GM12874 (cell line): ENCODE measurements around the gene PSMD7.

Experiments
- TF ChIP-seq, protein P1 (sequence below): IDR thresholded peaks from 2 replicates; pipeline ENCODE4 v1.5.1; 2011; ENCODE audit warnings: low read depth, mild to moderate bottlenecking, control low read depth, low read length, moderate library complexity; ENCODE audit not compliant: insufficient read depth

Gene PSMD7

DNA sequence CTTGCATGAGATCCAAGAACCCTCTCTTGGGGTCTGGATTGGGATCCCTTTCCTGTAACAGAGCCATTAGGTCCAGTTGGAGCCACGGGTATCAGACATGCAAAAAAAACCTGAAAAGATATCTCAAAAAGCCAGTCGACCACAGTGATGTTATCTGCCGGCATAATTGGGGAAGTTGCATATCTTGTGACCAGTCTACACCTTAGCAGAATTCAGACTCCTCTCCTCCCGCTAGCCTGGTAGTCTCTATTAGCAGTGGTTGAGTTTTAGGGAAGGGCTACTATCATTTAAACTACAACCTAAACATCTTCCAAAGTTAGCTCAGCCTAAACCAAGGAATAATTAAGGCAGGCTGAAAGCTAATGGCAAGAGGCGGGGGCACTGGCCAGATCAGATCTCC is 16.2 kb upstream of the PSMD7 start:
- TF ChIP-seq, protein P1, sequence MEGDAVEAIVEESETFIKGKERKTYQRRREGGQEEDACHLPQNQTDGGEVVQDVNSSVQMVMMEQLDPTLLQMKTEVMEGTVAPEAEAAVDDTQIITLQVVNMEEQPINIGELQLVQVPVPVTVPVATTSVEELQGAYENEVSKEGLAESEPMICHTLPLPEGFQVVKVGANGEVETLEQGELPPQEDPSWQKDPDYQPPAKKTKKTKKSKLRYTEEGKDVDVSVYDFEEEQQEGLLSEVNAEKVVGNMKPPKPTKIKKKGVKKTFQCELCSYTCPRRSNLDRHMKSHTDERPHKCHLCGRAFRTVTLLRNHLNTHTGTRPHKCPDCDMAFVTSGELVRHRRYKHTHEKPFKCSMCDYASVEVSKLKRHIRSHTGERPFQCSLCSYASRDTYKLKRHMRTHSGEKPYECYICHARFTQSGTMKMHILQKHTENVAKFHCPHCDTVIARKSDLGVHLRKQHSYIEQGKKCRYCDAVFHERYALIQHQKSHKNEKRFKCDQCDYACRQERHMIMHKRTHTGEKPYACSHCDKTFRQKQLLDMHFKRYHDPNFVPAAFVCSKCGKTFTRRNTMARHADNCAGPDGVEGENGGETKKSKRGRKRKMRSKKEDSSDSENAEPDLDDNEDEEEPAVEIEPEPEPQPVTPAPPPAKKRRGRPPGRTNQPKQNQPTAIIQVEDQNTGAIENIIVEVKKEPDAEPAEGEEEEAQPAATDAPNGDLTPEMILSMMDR = no peak

DNA sequence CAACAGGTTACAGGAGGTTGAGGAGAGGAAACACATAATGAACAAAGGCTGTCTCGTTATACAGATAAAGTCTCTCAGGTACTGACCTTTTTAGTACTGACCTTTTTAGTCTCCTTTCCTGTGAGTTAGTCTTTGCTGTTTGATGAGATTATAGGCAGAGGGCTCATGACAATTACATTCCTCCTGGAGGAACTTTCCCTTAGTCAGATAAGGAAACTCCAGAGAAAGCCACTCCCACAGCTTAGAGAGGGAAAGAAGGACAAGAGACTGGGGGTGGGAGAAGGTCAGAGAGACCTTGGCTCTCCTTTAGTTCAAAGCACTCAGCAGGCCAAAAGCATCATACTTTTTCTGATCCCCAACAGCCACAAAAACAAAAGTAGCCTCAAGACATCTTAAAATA is 15.3 kb upstream of the PSMD7 start:
- TF ChIP-seq, protein P1 = no peak

DNA sequence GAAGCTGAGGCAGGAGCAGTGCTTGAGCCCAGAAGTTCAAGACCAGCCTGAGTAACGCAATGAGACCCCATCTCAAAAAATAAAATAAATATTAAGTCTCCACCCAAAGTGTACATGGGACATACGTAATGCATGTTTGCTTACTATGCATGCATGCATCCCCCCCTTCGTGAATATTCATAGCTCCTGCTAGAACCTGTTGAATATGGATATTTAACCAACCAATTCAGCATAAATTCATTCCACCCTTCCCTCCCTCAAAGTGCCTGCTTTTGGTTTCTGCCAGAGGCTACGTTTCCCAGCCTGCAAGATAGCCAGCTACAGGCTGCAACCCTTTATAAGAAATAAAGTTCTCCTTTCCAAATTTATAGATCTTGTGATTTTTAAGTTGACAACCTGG is 12.9 kb upstream of the PSMD7 start:
- TF ChIP-seq, protein P1 = no peak

GRCh38 chr16:74288065-74288464 is 8.5 kb upstream of the PSMD7 start:
- TF ChIP-seq, protein P1 = no peak

DNA sequence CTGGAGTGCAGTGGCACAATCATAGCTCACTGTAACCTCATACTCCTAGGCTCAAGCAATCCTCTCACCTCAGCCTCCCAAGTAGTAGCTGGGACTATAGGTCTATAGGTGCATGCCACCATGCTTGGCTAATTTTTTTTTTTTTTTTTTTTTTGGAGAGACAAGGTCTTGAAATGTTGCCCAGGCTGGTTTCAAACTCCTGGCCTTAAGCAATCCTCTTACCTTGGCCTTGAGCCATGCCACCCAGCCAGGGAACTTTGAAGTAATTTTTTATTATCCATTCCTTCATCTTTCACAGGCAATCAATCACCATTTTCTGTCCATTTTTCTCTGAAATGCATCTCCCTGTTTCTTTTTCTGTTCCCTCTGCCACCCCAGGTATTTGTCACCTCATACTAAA is 6.3 kb upstream of the PSMD7 start:
- TF ChIP-seq, protein P1 = no peak

- TF ChIP-seq, protein P1 = no peak
Measured at GRCh38 chr16:74291176-74291575, 5.4 kb upstream of the PSMD7 start.

GRCh38 chr16:74291577-74292208 is 4.9 kb upstream of the PSMD7 start:
- TF ChIP-seq, protein P1 = no peak

DNA sequence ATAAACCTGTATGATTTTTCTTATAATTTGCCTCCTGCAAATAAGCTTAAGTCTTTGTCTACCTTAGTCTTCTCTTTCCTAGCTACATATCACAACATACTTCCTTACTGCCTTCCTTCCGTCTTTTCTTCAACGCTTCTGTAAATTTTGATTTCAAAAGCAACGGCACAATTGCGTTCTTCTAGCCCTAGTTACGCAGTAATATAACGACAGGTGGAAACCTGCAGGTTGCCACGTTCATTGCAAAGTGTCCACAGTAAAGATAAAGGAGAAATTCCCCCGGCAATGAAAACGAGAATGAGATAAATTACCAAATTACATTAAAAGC is 546 bp upstream of the PSMD7 start:
- TF ChIP-seq, protein P1 = no peak
